ENCODE results near the gene NEDD4L. TPM values are rescaled to one million over a fixed set of nuclear protein-coding genes. Genes with fewer than 3 reads are reported as not detected.

Gene NEDD4L
- total and polyA plus RNA-seq, 4 donors: 10.2 to 20.3 (median 13.2) TPM

GRCh38 chr18:58338961-58339592 is 295.1 kb downstream of the NEDD4L start:
- Histone ChIP-seq H3K36me3 (ENCODE audit: control insufficient read depth in 4 of 4, insufficient read depth in 3 of 4, low read depth in 1 of 4, low read length in 3 of 4) (no peaks in the 10 kb centered on the region), H3K27ac (ENCODE audit: low read depth in 1 of 2, low read length in 2 of 2) (no peak overlapping the region), H3K27me3 (ENCODE audit: control insufficient read depth in 4 of 4, insufficient read depth in 4 of 4, low read length in 3 of 4) (no peaks in the 10 kb centered on the region), H3K4me1 (ENCODE audit: control insufficient read depth in 4 of 4, insufficient read depth in 4 of 4, low read length in 3 of 4) (no peaks in the 10 kb centered on the region), H3K4me3 (ENCODE audit: low read depth in 1 of 3, low read length in 3 of 3) (no peak overlapping the region), H3K9ac (ENCODE audit: low read depth in 1 of 2, low read length in 2 of 2) (no peak overlapping the region), H3K9me3 (ENCODE audit: control insufficient read depth in 4 of 4, low read length in 3 of 4) (no peaks in the 10 kb centered on the region)
- DNase-seq (ENCODE audit: low spot score): no peak
- TF ChIP-seq FOXA2 (IDR thresholded peaks at IDR 0.05) (no peak), EGR1 (IDR thresholded peaks at IDR 0.05; ENCODE audit: low read depth in 2 of 2) (no peak), HNF4A (conservative IDR thresholded peaks at IDR 0.05) (no peak), GABPA (IDR thresholded peaks at IDR 0.05 in 1 of 2, conservative IDR thresholded peaks at IDR 0.05 in 1 of 2) (no peak), MAX (IDR thresholded peaks at IDR 0.05) (no peak), NR2F2 (IDR thresholded peaks at IDR 0.05) (no peak), RXRA (IDR thresholded peaks at IDR 0.05) (no peak), SP1 (IDR thresholded peaks at IDR 0.05) (no peak), FOXA1 (IDR thresholded peaks at IDR 0.05) (no peak), JUND (IDR thresholded peaks at IDR 0.05) (no peak), HNF4G (IDR thresholded peaks at IDR 0.05) (no peak), REST (IDR thresholded peaks at IDR 0.05) (no peak), YY1 (IDR thresholded peaks at IDR 0.05) (no peak), TAF1 (conservative IDR thresholded peaks at IDR 0.05) (no peak), RAD21 (IDR thresholded peaks at IDR 0.05) (no peak)
- TF ChIP-seq, protein P1, sequence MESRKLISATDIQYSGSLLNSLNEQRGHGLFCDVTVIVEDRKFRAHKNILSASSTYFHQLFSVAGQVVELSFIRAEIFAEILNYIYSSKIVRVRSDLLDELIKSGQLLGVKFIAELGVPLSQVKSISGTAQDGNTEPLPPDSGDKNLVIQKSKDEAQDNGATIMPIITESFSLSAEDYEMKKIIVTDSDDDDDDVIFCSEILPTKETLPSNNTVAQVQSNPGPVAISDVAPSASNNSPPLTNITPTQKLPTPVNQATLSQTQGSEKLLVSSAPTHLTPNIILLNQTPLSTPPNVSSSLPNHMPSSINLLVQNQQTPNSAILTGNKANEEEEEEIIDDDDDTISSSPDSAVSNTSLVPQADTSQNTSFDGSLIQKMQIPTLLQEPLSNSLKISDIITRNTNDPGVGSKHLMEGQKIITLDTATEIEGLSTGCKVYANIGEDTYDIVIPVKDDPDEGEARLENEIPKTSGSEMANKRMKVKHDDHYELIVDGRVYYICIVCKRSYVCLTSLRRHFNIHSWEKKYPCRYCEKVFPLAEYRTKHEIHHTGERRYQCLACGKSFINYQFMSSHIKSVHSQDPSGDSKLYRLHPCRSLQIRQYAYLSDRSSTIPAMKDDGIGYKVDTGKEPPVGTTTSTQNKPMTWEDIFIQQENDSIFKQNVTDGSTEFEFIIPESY (IDR thresholded peaks at IDR 0.05): no peak
- TF ChIP-seq, protein P2, sequence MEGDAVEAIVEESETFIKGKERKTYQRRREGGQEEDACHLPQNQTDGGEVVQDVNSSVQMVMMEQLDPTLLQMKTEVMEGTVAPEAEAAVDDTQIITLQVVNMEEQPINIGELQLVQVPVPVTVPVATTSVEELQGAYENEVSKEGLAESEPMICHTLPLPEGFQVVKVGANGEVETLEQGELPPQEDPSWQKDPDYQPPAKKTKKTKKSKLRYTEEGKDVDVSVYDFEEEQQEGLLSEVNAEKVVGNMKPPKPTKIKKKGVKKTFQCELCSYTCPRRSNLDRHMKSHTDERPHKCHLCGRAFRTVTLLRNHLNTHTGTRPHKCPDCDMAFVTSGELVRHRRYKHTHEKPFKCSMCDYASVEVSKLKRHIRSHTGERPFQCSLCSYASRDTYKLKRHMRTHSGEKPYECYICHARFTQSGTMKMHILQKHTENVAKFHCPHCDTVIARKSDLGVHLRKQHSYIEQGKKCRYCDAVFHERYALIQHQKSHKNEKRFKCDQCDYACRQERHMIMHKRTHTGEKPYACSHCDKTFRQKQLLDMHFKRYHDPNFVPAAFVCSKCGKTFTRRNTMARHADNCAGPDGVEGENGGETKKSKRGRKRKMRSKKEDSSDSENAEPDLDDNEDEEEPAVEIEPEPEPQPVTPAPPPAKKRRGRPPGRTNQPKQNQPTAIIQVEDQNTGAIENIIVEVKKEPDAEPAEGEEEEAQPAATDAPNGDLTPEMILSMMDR (IDR thresholded peaks at IDR 0.05; ENCODE audit: low read depth, low read length, missing input control): no peak
- TF ChIP-seq, protein P3, sequence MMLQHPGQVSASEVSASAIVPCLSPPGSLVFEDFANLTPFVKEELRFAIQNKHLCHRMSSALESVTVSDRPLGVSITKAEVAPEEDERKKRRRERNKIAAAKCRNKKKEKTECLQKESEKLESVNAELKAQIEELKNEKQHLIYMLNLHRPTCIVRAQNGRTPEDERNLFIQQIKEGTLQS (IDR thresholded peaks at IDR 0.05): no peak
- WGBS: 74% methylated on average over 9 of the region's 9 CpGs

All from liver (tissue), 9 donors.